ENCODE data around the gene FAR2. TPM values are rescaled to one million over a fixed set of nuclear protein-coding genes. Genes with fewer than 3 reads are reported as not detected.

FAR2 gene
- total and polyA plus RNA-seq, 2 donors (not counting 3 experiments of a cell fraction or from before 2014, with no cell fraction given): 32.3 to 61.7 TPM

DNA sequence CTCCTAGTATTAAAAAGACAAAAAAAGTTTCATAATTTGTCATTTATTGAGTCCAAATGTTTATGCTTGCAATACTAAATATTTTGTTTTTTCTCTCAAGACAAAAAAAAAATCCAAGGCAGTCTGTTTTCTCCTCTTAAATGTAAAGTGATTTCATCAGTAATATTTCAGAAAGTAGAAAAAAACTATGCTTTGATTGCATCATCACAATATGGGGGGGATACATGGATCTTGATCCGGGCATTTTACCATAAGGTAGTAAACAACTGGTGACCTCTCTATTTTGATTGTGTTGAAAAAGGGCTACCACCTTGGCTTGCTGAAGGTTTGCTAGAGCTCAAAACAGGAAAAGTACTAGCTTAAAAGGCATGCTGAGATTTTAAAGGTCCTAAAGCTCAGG, 188.2 kb downstream of the FAR2 start:
- Histone ChIP-seq H3K36me3 (ENCODE audit: control insufficient read depth in 2 of 2, extremely low read depth in 1 of 2, insufficient read depth in 2 of 2, low read length in 2 of 2) (peaks cover 3% of the 10 kb centered on the region in 2 experiments), H3K9me1 (replicated peaks; ENCODE audit: control insufficient read depth, extremely low read depth, insufficient read depth, low read length) (no peaks in the 10 kb centered on the region), H4K20me1 (replicated peaks; ENCODE audit: control insufficient read depth, extremely low read depth, insufficient read depth, low read length) (no peaks in the 10 kb centered on the region), H3K27ac (ENCODE audit: insufficient read depth, low read depth, low read length) (no peak overlapping the region), H2AFZ (ENCODE audit: low read depth, low read length) (no peak overlapping the region), H3K4me3 (replicated peaks in 1 of 3; ENCODE audit: insufficient read depth in 1 of 3, low read depth in 1 of 3, low read length in 3 of 3) (no peak overlapping the region), H3K9ac (replicated peaks; ENCODE audit: extremely low read depth, insufficient read depth, low read length) (no peak overlapping the region), H3K4me1 (ENCODE audit: control insufficient read depth, extremely low read depth, insufficient read depth, low read length) (no peaks in the 10 kb centered on the region), H3K27me3 (ENCODE audit: control insufficient read depth in 2 of 2, insufficient read depth in 2 of 2, low read length in 2 of 2) (no peaks in the 10 kb centered on the region), H3K4me2 (ENCODE audit: insufficient read depth, low read length) (no peak overlapping the region), H3K9me3 (replicated peaks; ENCODE audit: control insufficient read depth, insufficient read depth, low read length) (no peaks in the 10 kb centered on the region), H3K79me2 (ENCODE audit: control insufficient read depth, insufficient read depth, low read length) (no peaks in the 10 kb centered on the region)
- FAIRE-seq (no peak), DNase-seq (ENCODE audit: low read depth, low spot score) (no peak)
- no TSS peak for BruUV-seq (replicated peaks)
- POLR2A ChIA-PET: interaction anchor here (0.7 kb wide), 1 partner anchor 107 kb away, joined by 4 read pairs; no protein-coding TSS in a partner anchor
- TF ChIP-seq, protein P1, sequence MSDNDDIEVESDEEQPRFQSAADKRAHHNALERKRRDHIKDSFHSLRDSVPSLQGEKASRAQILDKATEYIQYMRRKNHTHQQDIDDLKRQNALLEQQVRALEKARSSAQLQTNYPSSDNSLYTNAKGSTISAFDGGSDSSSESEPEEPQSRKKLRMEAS (IDR thresholded peaks at IDR 0.05; ENCODE audit: insufficient read depth, insufficient read length): no peak
- TF ChIP-seq FOS (IDR thresholded peaks at IDR 0.05; ENCODE audit: borderline replicate concordance, insufficient read depth, low read length) (no peak), MYC (IDR thresholded peaks at IDR 0.05; ENCODE audit: low read depth, low read length) (no peak)
- CTCF ChIA-PET: interaction anchor here (0.7 to 1.4 kb wide), 3 partner anchors 8 to 183 kb away, joined by 3 to 4 read pairs (median 3); no protein-coding TSS in a partner anchor
- dilution Hi-C loops (cut with MboI; ENCODE audit: extremely low pct_ligation_motif_present, low sequenced_read_pairs) (no loop called here), intact Hi-C loops (cut with micrococcal nuclease) (no loop called here)

- POLR2A ChIA-PET: no interaction called here
- dilution Hi-C loops (cut with MboI; ENCODE audit: extremely low pct_ligation_motif_present, low sequenced_read_pairs) (no loop called here), intact Hi-C loops (cut with micrococcal nuclease) (no loop called here)
- H4K20me1 ChIP-seq (replicated peaks; ENCODE audit: control insufficient read depth, extremely low read depth, insufficient read depth, low read length): no peaks in the 10 kb centered on the region
- TF ChIP-seq POLR2A (IDR thresholded peaks at IDR 0.05; ENCODE audit: low read depth, low read length) (no peak), MYC (IDR thresholded peaks at IDR 0.05; ENCODE audit: low read depth, low read length) (no peak), JUN (IDR thresholded peaks at IDR 0.05; ENCODE audit: borderline replicate concordance, insufficient read depth, insufficient read length, low read depth) (no peak), FOS (IDR thresholded peaks at IDR 0.05; ENCODE audit: borderline replicate concordance, insufficient read depth, low read length) (no peak), GATA2 (IDR thresholded peaks at IDR 0.05; ENCODE audit: insufficient read depth, insufficient read length, low read depth, low read length) (no peak), EZH2 (IDR thresholded peaks at IDR 0.05; ENCODE audit: borderline replicate concordance, low read depth, low read length, severe bottlenecking) (no peak), CTCF (IDR thresholded peaks at IDR 0.05; ENCODE audit: extremely low read depth in 1 of 2, insufficient read depth in 1 of 2, low read depth in 1 of 2, low read length in 2 of 2) (no peak), POLR2AphosphoS5 (IDR thresholded peaks at IDR 0.05; ENCODE audit: insufficient read depth, low read depth, low read length) (no peak)
- TF ChIP-seq, protein P1 (IDR thresholded peaks at IDR 0.05; ENCODE audit: insufficient read depth, insufficient read length): no peak
- DNase-seq (ENCODE audit: low read depth, low spot score): no peak
- H3K4me2 ChIP-seq (ENCODE audit: insufficient read depth, low read length): no peak overlapping the region
- H3K36me3 ChIP-seq (ENCODE audit: control insufficient read depth in 2 of 2, extremely low read depth in 1 of 2, insufficient read depth in 2 of 2, low read length in 2 of 2): peaks cover 0 to 2% of the 10 kb centered on the region in 2 experiments
- no peaks in the 10 kb centered on the region for H3K4me1 ChIP-seq (ENCODE audit: control insufficient read depth, extremely low read depth, insufficient read depth, low read length)
- no peak overlapping the region for H3K27ac ChIP-seq (ENCODE audit: insufficient read depth, low read depth, low read length)
- no peaks in the 10 kb centered on the region for H3K27me3 ChIP-seq (ENCODE audit: control insufficient read depth in 2 of 2, insufficient read depth in 2 of 2, low read length in 2 of 2)
- no peak overlapping the region for H2AFZ ChIP-seq (ENCODE audit: low read depth, low read length)
- H3K4me3 ChIP-seq (replicated peaks in 1 of 3; ENCODE audit: insufficient read depth in 1 of 3, low read depth in 1 of 3, low read length in 3 of 3): no peak overlapping the region
- no peak overlapping the region for H3K9ac ChIP-seq (replicated peaks; ENCODE audit: extremely low read depth, insufficient read depth, low read length)
- no peak for FAIRE-seq
- H3K79me2 ChIP-seq (ENCODE audit: control insufficient read depth, insufficient read depth, low read length): no peaks in the 10 kb centered on the region
- H3K9me3 ChIP-seq (replicated peaks; ENCODE audit: control insufficient read depth, insufficient read depth, low read length): no peaks in the 10 kb centered on the region
- CTCF ChIA-PET: interaction anchor here (1.4 kb wide), 2 partner anchors 255 kb away, joined by 3 read pairs; no protein-coding TSS in a partner anchor
- BruUV-seq (replicated peaks): no TSS peak
- H3K9me1 ChIP-seq (replicated peaks; ENCODE audit: control insufficient read depth, extremely low read depth, insufficient read depth, low read length): no peaks in the 10 kb centered on the region
Observed at GRCh38 chr12:29343022-29343799, 194.1 kb downstream of the FAR2 start.

All from endothelial cell of umbilical vein (primary cell).